ENCODE results near the gene RAB3C. TPM values are rescaled to one million over a fixed set of nuclear protein-coding genes. Genes with fewer than 3 reads are reported as not detected.

The RAB3C gene, protein sequence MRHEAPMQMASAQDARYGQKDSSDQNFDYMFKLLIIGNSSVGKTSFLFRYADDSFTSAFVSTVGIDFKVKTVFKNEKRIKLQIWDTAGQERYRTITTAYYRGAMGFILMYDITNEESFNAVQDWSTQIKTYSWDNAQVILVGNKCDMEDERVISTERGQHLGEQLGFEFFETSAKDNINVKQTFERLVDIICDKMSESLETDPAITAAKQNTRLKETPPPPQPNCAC
- under 1 TPM in 1 of 2 donors, not detected in 1; under 0.01 TPM for total RNA-seq

DNA sequence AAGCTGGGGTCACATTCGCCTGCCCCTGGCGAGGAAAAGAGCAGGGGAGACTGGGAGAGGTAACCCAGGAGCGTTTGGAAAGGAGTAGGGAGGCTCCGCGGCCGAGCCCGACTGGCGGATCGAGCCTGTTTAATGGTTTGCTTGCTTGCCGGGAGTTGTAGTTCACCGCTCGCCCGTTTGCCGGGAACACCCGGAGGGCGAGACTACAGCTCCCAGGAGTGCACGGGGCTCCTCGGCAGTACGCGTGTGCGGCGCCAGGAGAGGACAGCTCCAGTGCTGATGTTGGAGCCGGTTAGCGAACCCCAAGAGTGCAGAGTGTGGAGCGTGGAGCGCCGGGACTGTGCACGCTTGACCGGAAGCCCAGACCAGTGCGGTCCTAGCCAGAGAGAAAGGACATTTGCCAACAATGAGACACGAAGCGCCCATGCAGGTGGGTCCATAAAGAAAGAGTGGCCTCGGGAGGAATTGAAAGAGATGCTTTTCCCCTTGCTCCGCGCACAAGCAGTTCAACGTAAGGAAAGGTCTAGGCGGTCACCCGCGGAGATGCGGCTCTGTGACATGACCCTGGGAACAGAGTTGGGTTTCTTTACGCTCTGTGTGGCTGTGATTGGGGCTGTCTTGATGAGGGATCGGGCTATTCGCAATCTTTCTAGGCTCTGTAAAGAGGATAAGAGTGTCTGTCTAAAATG is at the start of gene RAB3C:
Gene RAB3C (plus strand): TSS at position 273 of the 689 bp plus-strand sequence. CDS start 134 bp downstream, at position 407.

Other genes with a start within 250 kb of the RAB3C start
- 100 to 1,000 TPM; 105 to 187 TPM for gene PLK2, start 123.0 kb upstream of the RAB3C start, total RNA-seq
- not detected for gene GAPT, start 91.6 kb upstream of the RAB3C start, total RNA-seq